Endothelial cell of umbilical vein (primary cell): ENCODE results near the gene INPP5F. TPM values are rescaled to one million over a fixed set of nuclear protein-coding genes. Genes with fewer than 3 reads are reported as not detected.

Source experiments
- BruUV-seq: library from RNA; stranded (reverse); fragments of 400-500 nt; replicated peaks from 2 replicates; lab custom pipeline; 2021; lab: Mats Ljungman, UMichigan
- CTCF ChIA-PET: fragments of 300-600, 350-600 bp; sonication (Branson Sonifier 250); formaldehyde crosslinking; loops from one replicate; lab custom pipeline; 2021; ENCODE audit warnings: antibody characterized with exemption, inconsistent platforms; lab: Charles Lee
- POLR2A ChIA-PET: fragments of 300-600, 350-600 bp; sonication (Branson Sonifier 250); formaldehyde crosslinking; loops from one replicate; lab custom pipeline; 2021; ENCODE audit warnings: antibody characterized with exemption, inconsistent platforms; lab: Charles Lee
- DNase-seq: peaks from one replicate; pipeline ENCODE4 v3.0.0-alpha.2; 2011; ENCODE audit warnings: low read depth, low spot score
- FAIRE-seq: peaks from 2 replicates; lab custom pipeline; 2011; peaks lifted over from hg19 to GRCh38; lab: Jason Lieb, UNC
- H2AFZ ChIP-seq: 2 replicates; pipeline ENCODE4 v1.6.0; 2012; ENCODE audit warnings: low read depth, low read length, control low read depth, inconsistent platforms
- H3K27ac ChIP-seq: 2 replicates; pipeline ENCODE4 v1.5.1; 2011; ENCODE audit warnings: low read depth, mild to moderate bottlenecking, control low read depth, low read length, moderate library complexity; ENCODE audit not compliant: insufficient read depth
- H3K27me3 ChIP-seq, 2 experiments: 2 replicates each; pipeline versions ENCODE4 v1.6.0 to v1.6.1; 2011; ENCODE audit warnings: low read length in 2 of 2, mixed read lengths in 1 of 2; ENCODE audit not compliant: control insufficient read depth in 2 of 2, insufficient read depth in 2 of 2
- H3K36me3 ChIP-seq, 2 experiments: 2 replicates in 1 of 2; 3 replicates in 1 of 2; pipeline ENCODE4 v1.5.1; 2011; ENCODE audit warnings: low read length in 2 of 2, mild to moderate bottlenecking in 1 of 2, moderate library complexity in 1 of 2; ENCODE audit not compliant: control insufficient read depth in 2 of 2, insufficient read depth in 2 of 2; ENCODE audit errors: extremely low read depth in 1 of 2
- H3K4me1 ChIP-seq: 3 replicates; pipeline ENCODE4 v1.5.1; 2011; ENCODE audit warnings: mild to moderate bottlenecking, low read length; ENCODE audit not compliant: control insufficient read depth, insufficient read depth; ENCODE audit errors: extremely low read depth
- H3K4me2 ChIP-seq: 2 replicates; pipeline ENCODE4 v1.6.1; 2011; ENCODE audit warnings: low read length, control low read depth, mixed read lengths; ENCODE audit not compliant: insufficient read depth
- H3K4me3 ChIP-seq, 3 experiments: fragments of 200-600 bp in 1 of 3; sonication (generic), shearing (Covaris generic) in 1 of 3; replicated peaks in 1 of 3; 2 replicates each; pipeline ENCODE4 v1.5.1; 2011 to 2016; ENCODE audit warnings: control low read depth in 3 of 3, low read length in 3 of 3, mild to moderate bottlenecking in 2 of 3, inconsistent platforms in 1 of 3, low read depth in 1 of 3, moderate library complexity in 1 of 3; ENCODE audit not compliant: insufficient read depth in 1 of 3
- H3K79me2 ChIP-seq: 2 replicates; pipeline ENCODE4 v1.6.0; 2012; ENCODE audit warnings: low read length, inconsistent platforms; ENCODE audit not compliant: control insufficient read depth, insufficient read depth
- H3K9ac ChIP-seq: replicated peaks from 2 replicates; pipeline ENCODE3; 2011; ENCODE audit warnings: low read length, control low read depth; ENCODE audit not compliant: insufficient read depth; ENCODE audit errors: extremely low read depth
- H3K9me1 ChIP-seq: replicated peaks from 3 replicates; pipeline ENCODE4 v1.6.0; 2011; ENCODE audit warnings: mild to moderate bottlenecking, low read length; ENCODE audit not compliant: control insufficient read depth, insufficient read depth; ENCODE audit errors: extremely low read depth
- H3K9me3 ChIP-seq: replicated peaks from 2 replicates; pipeline ENCODE4 v1.5.1; 2012; ENCODE audit warnings: low read length, inconsistent platforms; ENCODE audit not compliant: control insufficient read depth, insufficient read depth
- H4K20me1 ChIP-seq: replicated peaks from 2 replicates; pipeline ENCODE3; 2011; ENCODE audit warnings: mild to moderate bottlenecking, low read length; ENCODE audit not compliant: control insufficient read depth, insufficient read depth; ENCODE audit errors: extremely low read depth
- CTCF ChIP-seq, 2 donors: IDR thresholded peaks; 1 replicate in 1 of 2; 2 replicates in 1 of 2; pipeline ENCODE4 v1.5.1; 2011; ENCODE audit warnings: low read length in 2 of 2, mild to moderate bottlenecking in 2 of 2, moderate library complexity in 2 of 2, control low read depth in 1 of 2, inconsistent platforms in 1 of 2, low read depth in 1 of 2; ENCODE audit not compliant: insufficient read depth in 1 of 2; ENCODE audit errors: extremely low read depth in 1 of 2
- EZH2 ChIP-seq: IDR thresholded peaks from 2 replicates; pipeline ENCODE4 v1.6.1; 2012; ENCODE audit warnings: borderline replicate concordance, low read depth, mild to moderate bottlenecking, moderate library complexity, low read length, inconsistent platforms; ENCODE audit not compliant: severe bottlenecking
- FOS ChIP-seq: IDR thresholded peaks from 2 replicates; pipeline ENCODE4 v1.6.1; 2011; ENCODE audit warnings: mild to moderate bottlenecking, low read length, moderate library complexity, borderline replicate concordance; ENCODE audit not compliant: insufficient read depth
- GATA2 ChIP-seq: IDR thresholded peaks from 2 replicates; pipeline ENCODE4 v1.7.0; 2011; ENCODE audit warnings: low read depth, mild to moderate bottlenecking, moderate library complexity, mixed read lengths, low read length; ENCODE audit not compliant: insufficient read length, insufficient read depth
- JUN ChIP-seq: IDR thresholded peaks from 2 replicates; pipeline ENCODE4 v1.6.1; 2011; ENCODE audit warnings: borderline replicate concordance, low read depth; ENCODE audit not compliant: insufficient read length, insufficient read depth
- MAX ChIP-seq: IDR thresholded peaks from 2 replicates; pipeline ENCODE4 v1.6.1; 2011; ENCODE audit not compliant: insufficient read depth, insufficient read length
- MYC ChIP-seq: IDR thresholded peaks from one replicate; pipeline ENCODE4 v1.6.1; 2011; ENCODE audit warnings: mild to moderate bottlenecking, low read depth, low read length
- POLR2A ChIP-seq: IDR thresholded peaks from 2 replicates; pipeline ENCODE4 v1.6.1; 2012; ENCODE audit warnings: low read depth, mild to moderate bottlenecking, control low read depth, low read length
- POLR2AphosphoS5 ChIP-seq: IDR thresholded peaks from 2 replicates; pipeline ENCODE4 v1.6.1; 2012; ENCODE audit warnings: low read depth, mild to moderate bottlenecking, control low read depth, low read length, moderate library complexity; ENCODE audit not compliant: insufficient read depth
- dilution Hi-C: fragments of 300-500 bp; cut with MboI; formaldehyde crosslinking; loops from one replicate; pipeline ENCODE4 v1.15.0; 2019; ENCODE audit warnings: low sequenced_read_pairs; ENCODE audit not compliant: extremely low pct_ligation_motif_present
- intact Hi-C: fragments of 100-400 bp; cut with micrococcal nuclease; formaldehyde crosslinking; loops from one replicate; pipeline ENCODE4 v1.10.0; 2022
- polyA plus RNA-seq, 4 experiments: library from polyadenylated mRNA; depleted of rRNA in 3 of 4; stranded (reverse) in 3 of 4; unstranded in 1 of 4; fragments of >200 nt; gene quantifications; 2 replicates each; pipeline versions ENCODE4 v1.2.1 to v1.2.3, GENCODE V29; 2011 to 2012; ENCODE audit warnings: missing spikeins in 1 of 4
- total RNA-seq: library from RNA; stranded (reverse); gene quantifications from 2 replicates; pipeline ENCODE4 v1.2.3, GENCODE V29; 2021

Gene INPP5F
- total and polyA plus RNA-seq, 2 donors (not counting 3 experiments of a cell fraction or from before 2014, with no cell fraction given) = 6.1 to 20.3 TPM

- TF ChIP-seq MYC (no peak), JUN (no peak), EZH2 (no peak), CTCF (IDR thresholded peaks at IDR 0.05; ENCODE audit: extremely low read depth in 1 of 2, insufficient read depth in 1 of 2, low read depth in 1 of 2, low read length in 2 of 2) (no peak), POLR2AphosphoS5 (no peak), POLR2A (no peak), GATA2 (no peak), FOS (no peak), MAX (no peak)
- FAIRE-seq = no peak
- Histone ChIP-seq H3K36me3 (peaks cover 2 to 10% of the 10 kb centered on the region in 2 experiments), H3K4me1 (peaks cover 5% of the 10 kb centered on the region), H3K27me3 (no peaks in the 10 kb centered on the region), H3K79me2 (peaks cover 81% of the 10 kb centered on the region), H3K27ac (no peak overlapping the region), H3K4me3 (no peak overlapping the region), H3K9me3 (no peaks in the 10 kb centered on the region), H2AFZ (no peak overlapping the region), H3K4me2 (no peak overlapping the region), H3K9ac (no peak overlapping the region), H3K9me1 (no peaks in the 10 kb centered on the region), H4K20me1 (no peaks in the 10 kb centered on the region)
- intact Hi-C loops (no loop called here), dilution Hi-C loops (no loop called here)
- ChIA-PET CTCF (interaction anchor here (0.5 to 8.1 kb wide), 9 partner anchors 11 to 268 kb away, joined by 3 to 280 read pairs (median 9); partner anchors contain the start of gene MCMBP), POLR2A (no interaction called here)
- no peak for DNase-seq
- BruUV-seq = no TSS peak
These were observed 135.2 kb downstream of the INPP5F start for GRCh38 chr10:119860866-119861607.
